RCC 7860 (cell line): ENCODE data around the gene MOK.

Experiments used
- DNase-seq: peaks from one replicate; pipeline ENCODE4 v3.0.0-alpha.2; 2015; ENCODE audit warnings: low spot score
- FAIRE-seq: peaks from 2 replicates; lab custom pipeline; 2012; peaks lifted over from hg19 to GRCh38; lab: Jason Lieb, UNC

MOK gene

DNA sequence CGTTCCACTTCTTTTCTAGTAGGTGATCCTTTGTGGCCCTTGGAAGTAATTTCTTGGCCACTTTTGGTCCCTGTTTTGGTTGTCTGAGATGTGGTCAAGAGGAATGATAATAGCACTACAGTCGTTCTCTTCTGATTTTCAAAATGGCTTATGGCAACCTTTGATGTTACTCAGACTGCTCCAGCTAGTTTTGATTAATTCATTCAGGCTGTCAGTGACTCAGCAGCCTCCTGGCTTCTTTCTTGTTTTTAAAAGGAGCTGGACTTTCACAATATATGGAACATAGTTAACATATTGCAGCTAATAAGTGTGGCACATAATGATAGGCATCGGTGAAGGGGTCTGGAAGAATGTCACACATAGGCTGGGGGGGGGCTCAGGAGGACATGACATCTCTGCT lies 117.9 kb downstream of the MOK start:
- FAIRE-seq (peak; percentile 4), DNase-seq (peak; percentile 30)

DNA sequence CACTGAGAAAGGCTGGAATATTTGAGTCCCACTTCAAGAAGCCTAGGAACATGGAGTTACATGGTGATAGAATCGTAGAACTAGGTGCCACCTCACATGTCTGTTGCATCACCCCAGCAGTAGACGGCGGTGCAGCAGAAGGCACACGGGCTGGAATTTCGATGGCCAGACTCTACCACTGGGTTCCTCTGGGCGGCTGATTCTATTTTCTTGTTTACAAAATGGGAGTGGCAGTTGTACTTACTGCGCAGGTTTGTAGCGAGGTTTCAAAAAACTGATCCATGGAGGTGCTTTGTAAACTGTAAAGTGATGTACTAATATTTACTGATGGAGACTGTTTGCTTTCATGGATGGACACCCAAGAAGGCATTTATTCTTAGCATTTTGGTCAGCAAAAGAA lies 119.6 kb downstream of the MOK start:
- DNase-seq (no peak), FAIRE-seq (no peak)

GRCh38 chr14:102184316-102185035 lies 120.5 kb downstream of the MOK start:
- FAIRE-seq (no peak), DNase-seq (no peak)

GRCh38 chr14:102183886-102184285 lies 121.1 kb downstream of the MOK start:
- DNase-seq, result no peak
- FAIRE-seq, result no peak

DNA sequence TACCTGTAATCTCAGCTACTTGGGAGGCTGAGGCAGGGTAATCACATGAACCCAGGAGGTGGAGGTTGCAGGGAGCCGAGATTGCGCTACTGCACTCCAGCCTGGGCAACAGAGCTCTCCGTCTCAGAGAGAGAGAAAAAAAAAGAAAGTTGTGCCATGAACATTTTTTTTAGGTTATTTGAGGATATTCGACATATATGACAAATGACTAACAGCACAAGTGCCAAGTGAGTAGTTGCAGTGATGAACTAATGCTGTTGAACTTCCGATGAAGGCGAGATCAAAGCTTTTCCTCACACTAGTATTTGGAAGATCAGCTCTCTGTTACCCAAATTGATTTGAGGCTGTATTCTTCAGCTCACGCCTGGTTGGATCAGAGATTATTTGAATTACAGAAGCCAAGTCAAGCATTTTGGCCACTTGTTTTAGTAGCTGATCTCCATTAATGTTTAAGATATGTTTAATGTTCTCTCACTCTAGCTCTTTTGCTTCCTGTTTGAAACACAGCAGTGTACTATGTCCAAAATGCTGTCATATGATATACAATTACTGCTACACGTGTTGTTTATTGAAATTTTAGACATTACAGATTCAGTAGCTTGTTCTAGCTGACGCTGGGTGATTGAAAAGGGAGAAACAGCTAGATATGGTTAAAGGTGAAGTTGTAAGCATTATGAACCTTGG lies 121.9 kb downstream of the MOK start:
- FAIRE-seq, result no peak

DNA sequence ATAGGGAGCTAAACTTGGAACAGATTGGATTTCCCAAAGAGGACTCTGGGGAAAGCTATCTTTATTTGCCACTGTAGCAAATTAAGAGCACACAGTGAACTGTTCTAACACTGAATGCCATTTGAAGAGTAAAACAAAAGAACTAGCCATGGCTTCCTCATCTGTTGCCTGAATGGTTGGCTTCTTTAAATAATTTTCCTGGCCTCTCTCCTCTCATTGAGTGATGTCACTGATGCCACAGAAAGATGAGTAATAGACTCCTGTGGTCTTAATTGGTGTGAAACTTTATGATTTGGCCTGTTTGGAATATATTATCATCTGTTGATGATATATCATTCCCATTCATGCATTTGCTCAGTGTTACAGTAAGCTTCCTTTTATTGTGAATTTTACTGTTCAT lies 122.8 kb downstream of the MOK start:
- peak; percentile 25 for DNase-seq

More for the DNA sequence above, 121.9 kb downstream of the MOK start:
- DNase-seq, result no peak

GRCh38 chr14:102181187-102181586 lies 123.8 kb downstream of the MOK start:
- FAIRE-seq (no peak), DNase-seq (no peak)

More for the DNA sequence above, 122.8 kb downstream of the MOK start:
- FAIRE-seq, result no peak

DNA sequence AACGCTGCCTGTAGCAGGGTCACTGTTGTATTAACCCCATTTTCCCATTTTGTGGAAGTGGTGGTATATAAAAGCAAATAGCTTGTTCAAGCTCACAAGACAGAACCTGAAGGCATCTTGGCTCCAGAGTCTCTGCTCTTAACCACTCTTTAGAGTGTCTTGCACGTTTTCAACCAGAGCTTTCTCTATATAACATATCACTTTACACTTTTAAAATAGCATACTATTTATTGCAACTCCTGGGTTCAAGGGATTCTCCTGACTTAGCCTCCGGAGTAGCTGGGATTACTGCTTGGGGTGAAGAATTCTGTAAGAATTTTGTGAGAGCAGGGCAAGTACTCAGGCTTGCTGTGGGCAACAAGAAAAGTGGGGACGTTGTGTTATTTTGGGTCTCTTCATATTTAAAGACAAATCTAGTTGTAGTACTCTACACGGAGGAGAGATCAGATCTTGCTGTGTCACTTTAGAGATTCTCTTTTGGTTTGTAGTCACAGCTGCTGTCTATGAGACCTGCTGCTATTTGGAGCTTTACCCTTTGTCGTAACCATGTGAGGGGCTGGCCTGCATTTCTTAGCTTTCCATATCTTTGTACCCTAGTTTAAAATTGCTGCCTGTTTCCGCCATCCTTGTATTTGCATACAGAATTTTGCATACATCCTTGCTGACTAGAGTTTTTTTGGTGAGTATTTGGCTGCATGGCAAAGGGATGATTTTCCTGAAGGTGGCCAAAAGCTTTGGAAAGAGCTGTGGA lies 124.5 kb downstream of the MOK start:
- no peak for FAIRE-seq
- no peak for DNase-seq
